ENCODE data around the gene ORAI1. TPM values are rescaled to one million over a fixed set of nuclear protein-coding genes. Genes with fewer than 3 reads are reported as not detected.
"Not testable (repeated sequence)": the region's sequence is repeated elsewhere in the genome, so short reads cannot be mapped to it uniquely, and the experiment has no call there.

ORAI1 gene
- total and polyA plus RNA-seq, 2 experiments from 2014 or later, result 15.0 to 39.1 TPM

- TF ChIP-seq CTCF (IDR thresholded peaks at IDR 0.05; ENCODE audit: poor library complexity) (no peak), EZH2phosphoT487 (IDR thresholded peaks at IDR 0.05; ENCODE audit: low read depth, severe bottlenecking, unreplicated experiment) (no peak), EZH2 (IDR thresholded peaks at IDR 0.05; ENCODE audit: borderline replicate concordance) (no peak)
- H3K4me3 ChIP-seq, result no peak overlapping the region
- no peak for DNase-seq (ENCODE audit: low spot score)
- H3K79me2 ChIP-seq, result no peaks in the 10 kb centered on the region
- no peaks in the 10 kb centered on the region for H3K36me3 ChIP-seq (replicated peaks; ENCODE audit: insufficient read depth, low read depth)
- H2AFZ ChIP-seq, result no peak overlapping the region
- H4K20me1 ChIP-seq (ENCODE audit: insufficient read depth, poor library complexity, severe bottlenecking), result no peaks in the 10 kb centered on the region
- no peaks in the 10 kb centered on the region for H3K9me2 ChIP-seq (replicated peaks; ENCODE audit: insufficient read depth)
- H3K27ac ChIP-seq, result no peak overlapping the region
- H3K27me3 ChIP-seq, result no peaks in the 10 kb centered on the region
- no peak overlapping the region for H3K4me2 ChIP-seq
- WGBS (ENCODE audit: low lambda C conversion rate, missing lambda C conversion rate), result 90% methylated on average over 3 of the region's 3 CpGs
- H3K4me1 ChIP-seq (ENCODE audit: insufficient read depth), result peaks cover 7% of the 10 kb centered on the region
- no peaks in the 10 kb centered on the region for H3K9me3 ChIP-seq (ENCODE audit: low read depth)
Measured at GRCh38 chr12:121663610-121663929, 37.2 kb downstream of the ORAI1 start.

- H3K4me1 ChIP-seq (ENCODE audit: insufficient read depth); H4K20me1 ChIP-seq (ENCODE audit: insufficient read depth, poor library complexity, severe bottlenecking); H3K79me2 ChIP-seq; H3K27ac ChIP-seq; H3K9me2 ChIP-seq (replicated peaks; ENCODE audit: insufficient read depth); H3K4me3 ChIP-seq; H3K27me3 ChIP-seq; H2AFZ ChIP-seq; H3K36me3 ChIP-seq (replicated peaks; ENCODE audit: insufficient read depth, low read depth); H3K9me3 ChIP-seq (ENCODE audit: low read depth); H3K4me2 ChIP-seq; DNase-seq (ENCODE audit: low spot score): not testable (repeated sequence)
- WGBS (ENCODE audit: low lambda C conversion rate, missing lambda C conversion rate), result 91% methylated on average over 6 of the region's 6 CpGs
Measured at GRCh38 chr12:121666829-121667228, 40.5 kb downstream of the ORAI1 start.

- no peak overlapping the region for H3K4me3 ChIP-seq
- H3K79me2 ChIP-seq, result no peaks in the 10 kb centered on the region
- H3K36me3 ChIP-seq (replicated peaks; ENCODE audit: insufficient read depth, low read depth), result no peaks in the 10 kb centered on the region
- H3K9me2 ChIP-seq (replicated peaks; ENCODE audit: insufficient read depth), result no peaks in the 10 kb centered on the region
- no peak overlapping the region for H2AFZ ChIP-seq
- TF ChIP-seq EZH2 (IDR thresholded peaks at IDR 0.05; ENCODE audit: borderline replicate concordance) (no peak), EZH2phosphoT487 (IDR thresholded peaks at IDR 0.05; ENCODE audit: low read depth, severe bottlenecking, unreplicated experiment) (no peak), CTCF (IDR thresholded peaks at IDR 0.05; ENCODE audit: poor library complexity) (peak; percentile 63)
- no peaks in the 10 kb centered on the region for H4K20me1 ChIP-seq (ENCODE audit: insufficient read depth, poor library complexity, severe bottlenecking)
- peak; percentile 81 for DNase-seq (ENCODE audit: low spot score)
- H3K4me2 ChIP-seq, result no peak overlapping the region
- H3K27ac ChIP-seq, result no peak overlapping the region
- H3K4me1 ChIP-seq (ENCODE audit: insufficient read depth), result no peaks in the 10 kb centered on the region
- H3K27me3 ChIP-seq, result no peaks in the 10 kb centered on the region
- 84% methylated on average over 18 of the region's 18 CpGs for WGBS (ENCODE audit: low lambda C conversion rate, missing lambda C conversion rate)
- no peaks in the 10 kb centered on the region for H3K9me3 ChIP-seq (ENCODE audit: low read depth)
Measured at GRCh38 chr12:121668750-121669520, 42.6 kb downstream of the ORAI1 start.

- no peak within 1 kb of the TSS for H3K4me3 ChIP-seq
- no peaks in the 10 kb centered on the region for H4K20me1 ChIP-seq (ENCODE audit: insufficient read depth, poor library complexity, severe bottlenecking)
- 84% methylated on average over 5 of the region's 5 CpGs for WGBS (ENCODE audit: low lambda C conversion rate, missing lambda C conversion rate)
- H3K27me3 ChIP-seq, result no peaks in the 10 kb centered on the region
- no peaks in the 10 kb centered on the region for H3K79me2 ChIP-seq
- no peak for DNase-seq (ENCODE audit: low spot score)
- no peaks in the 10 kb centered on the region for H3K4me1 ChIP-seq (ENCODE audit: insufficient read depth)
- no peak within 1 kb of the TSS for H2AFZ ChIP-seq
- no peaks in the 10 kb centered on the region for H3K9me2 ChIP-seq (replicated peaks; ENCODE audit: insufficient read depth)
- TF ChIP-seq CTCF (IDR thresholded peaks at IDR 0.05; ENCODE audit: poor library complexity) (no peak), EZH2phosphoT487 (IDR thresholded peaks at IDR 0.05; ENCODE audit: low read depth, severe bottlenecking, unreplicated experiment) (no peak), EZH2 (IDR thresholded peaks at IDR 0.05; ENCODE audit: borderline replicate concordance) (no peak)
- no peaks in the 10 kb centered on the region for H3K9me3 ChIP-seq (ENCODE audit: low read depth)
- H3K36me3 ChIP-seq (replicated peaks; ENCODE audit: insufficient read depth, low read depth), result no peaks in the 10 kb centered on the region
- no peak within 1 kb of the TSS for H3K27ac ChIP-seq
- H3K4me2 ChIP-seq, result no peak within 1 kb of the TSS
Measured at GRCh38 chr12:121669521-121669900, 43.2 kb downstream of the ORAI1 start, which contains the start of gene MORN3. Gene MORN3, minus strand, starts transcription at chr12:121669654. Its CDS starts 171 bp downstream, at chr12:121669483.

All from hepatocyte (in vitro differentiated cells).